ENCODE data around the gene SUN2. TPM values are rescaled to one million over a fixed set of nuclear protein-coding genes. Genes with fewer than 3 reads are reported as not detected.

The SUN2 gene
- total RNA-seq, 1 donor from 2014 or later: 51.6 TPM

DNA sequence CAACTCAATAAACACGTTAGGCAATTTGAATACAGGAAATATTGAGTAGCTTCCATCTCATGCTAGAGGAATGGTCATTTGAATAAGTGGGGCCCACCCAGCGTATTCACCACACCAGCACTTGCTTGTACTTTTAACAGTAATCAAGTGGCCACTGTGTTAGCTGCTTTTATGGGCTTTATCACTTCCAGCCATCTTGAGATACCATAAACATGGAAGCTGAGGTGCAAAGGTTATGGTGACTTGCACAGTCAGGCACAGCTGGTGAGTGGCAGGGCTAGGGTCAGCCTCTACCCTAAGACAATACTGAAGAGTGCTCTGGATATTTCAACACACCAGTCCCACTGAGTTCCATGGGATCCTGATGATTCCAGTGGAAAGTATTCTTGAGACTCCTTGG lies 61.7 kb downstream of the SUN2 start:
- TF ChIP-seq, protein P1, sequence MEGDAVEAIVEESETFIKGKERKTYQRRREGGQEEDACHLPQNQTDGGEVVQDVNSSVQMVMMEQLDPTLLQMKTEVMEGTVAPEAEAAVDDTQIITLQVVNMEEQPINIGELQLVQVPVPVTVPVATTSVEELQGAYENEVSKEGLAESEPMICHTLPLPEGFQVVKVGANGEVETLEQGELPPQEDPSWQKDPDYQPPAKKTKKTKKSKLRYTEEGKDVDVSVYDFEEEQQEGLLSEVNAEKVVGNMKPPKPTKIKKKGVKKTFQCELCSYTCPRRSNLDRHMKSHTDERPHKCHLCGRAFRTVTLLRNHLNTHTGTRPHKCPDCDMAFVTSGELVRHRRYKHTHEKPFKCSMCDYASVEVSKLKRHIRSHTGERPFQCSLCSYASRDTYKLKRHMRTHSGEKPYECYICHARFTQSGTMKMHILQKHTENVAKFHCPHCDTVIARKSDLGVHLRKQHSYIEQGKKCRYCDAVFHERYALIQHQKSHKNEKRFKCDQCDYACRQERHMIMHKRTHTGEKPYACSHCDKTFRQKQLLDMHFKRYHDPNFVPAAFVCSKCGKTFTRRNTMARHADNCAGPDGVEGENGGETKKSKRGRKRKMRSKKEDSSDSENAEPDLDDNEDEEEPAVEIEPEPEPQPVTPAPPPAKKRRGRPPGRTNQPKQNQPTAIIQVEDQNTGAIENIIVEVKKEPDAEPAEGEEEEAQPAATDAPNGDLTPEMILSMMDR (IDR thresholded peaks at IDR 0.05; ENCODE audit: insufficient read depth, low read length, severe bottlenecking): no peak
- H3K36me3 ChIP-seq (ENCODE audit: control insufficient read depth, insufficient read depth, low read length): peaks cover 10% of the 10 kb centered on the region
- DNase-seq (ENCODE audit: low read depth) (no peak), FAIRE-seq (no peak)
- no peak overlapping the region for H3K4me3 ChIP-seq (ENCODE audit: low read depth, low read length)
- no peaks in the 10 kb centered on the region for H3K27me3 ChIP-seq (ENCODE audit: control insufficient read depth, insufficient read depth, low read length)

DNA sequence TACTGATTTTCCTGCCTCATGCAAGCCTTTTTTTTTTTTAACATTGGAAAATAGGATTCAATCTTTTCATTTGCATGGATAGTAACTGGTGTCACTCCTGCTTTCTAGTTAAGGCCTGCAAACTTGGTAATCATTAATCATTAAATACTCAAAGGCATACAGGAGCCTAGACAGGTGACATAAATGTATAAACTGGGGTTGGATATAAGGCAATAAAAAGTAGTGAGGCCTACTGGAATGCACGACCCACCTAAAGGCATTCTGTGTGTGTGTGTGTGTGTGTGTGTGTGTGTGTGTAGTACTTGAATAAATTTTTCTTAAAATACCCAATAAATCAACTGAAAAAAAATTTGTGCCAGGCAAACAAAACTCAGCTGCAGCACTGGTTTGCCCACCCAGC lies 66.1 kb downstream of the SUN2 start:
- no peak overlapping the region for H3K4me3 ChIP-seq (ENCODE audit: low read depth, low read length)
- TF ChIP-seq, protein P1 (IDR thresholded peaks at IDR 0.05; ENCODE audit: insufficient read depth, low read length, severe bottlenecking): no peak
- H3K27me3 ChIP-seq (ENCODE audit: control insufficient read depth, insufficient read depth, low read length): no peaks in the 10 kb centered on the region
- peaks cover 37% of the 10 kb centered on the region for H3K36me3 ChIP-seq (ENCODE audit: control insufficient read depth, insufficient read depth, low read length)
- DNase-seq (ENCODE audit: low read depth) (no peak), FAIRE-seq (no peak)

- Histone ChIP-seq H3K4me3 (ENCODE audit: low read depth, low read length) (no peak overlapping the region), H3K27me3 (ENCODE audit: control insufficient read depth, insufficient read depth, low read length) (no peaks in the 10 kb centered on the region), H3K36me3 (ENCODE audit: control insufficient read depth, insufficient read depth, low read length) (peaks cover 35% of the 10 kb centered on the region)
- TF ChIP-seq, protein P1 (IDR thresholded peaks at IDR 0.05; ENCODE audit: insufficient read depth, low read length, severe bottlenecking): no peak
- FAIRE-seq (no peak), DNase-seq (ENCODE audit: low read depth) (no peak)
These were observed 70.0 kb downstream of the SUN2 start for GRCh38 chr22:38685761-38686160.

DNA sequence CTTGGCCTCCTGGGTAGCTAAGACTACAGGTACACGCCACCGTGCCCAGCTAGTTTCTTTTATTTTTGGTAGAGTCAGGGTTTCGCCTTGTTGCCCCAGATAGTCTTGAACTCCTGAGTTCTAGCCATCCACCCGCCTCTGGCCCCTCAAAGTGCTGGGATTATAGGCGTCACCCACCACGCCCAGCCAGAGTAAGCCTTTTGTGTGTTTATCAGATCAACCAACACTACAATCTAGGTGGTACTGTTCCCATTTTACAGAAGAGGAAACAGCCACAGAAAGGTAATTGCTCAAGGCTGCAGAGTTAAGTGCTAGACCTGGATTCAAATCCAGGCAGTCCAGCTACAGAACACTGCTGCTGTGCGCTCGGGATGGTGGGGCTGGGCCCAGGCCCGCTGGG lies 70.9 kb downstream of the SUN2 start:
- Histone ChIP-seq H3K4me3 (ENCODE audit: low read depth, low read length) (no peak overlapping the region), H3K27me3 (ENCODE audit: control insufficient read depth, insufficient read depth, low read length) (no peaks in the 10 kb centered on the region), H3K36me3 (ENCODE audit: control insufficient read depth, insufficient read depth, low read length) (peaks cover 35% of the 10 kb centered on the region)
- FAIRE-seq (no peak), DNase-seq (ENCODE audit: low read depth) (no peak)
- TF ChIP-seq, protein P1 (IDR thresholded peaks at IDR 0.05; ENCODE audit: insufficient read depth, low read length, severe bottlenecking): no peak

Other genes starting within 250 kb of the SUN2 start
- 498 and 521 TPM in 2 replicates for gene DDX17, start 249.7 kb downstream of the SUN2 start, total RNA-seq
- 1.1 and 3.7 TPM in 2 replicates for gene DMC1, start 185.8 kb downstream of the SUN2 start, total RNA-seq
- gene FAM227A, start 99.6 kb downstream of the SUN2 start, total RNA-seq: 0.26 and 0.38 TPM in 2 replicates
- 16.1 and 22.0 TPM in 2 replicates for gene CBY1, start 99.4 kb downstream of the SUN2 start, total RNA-seq
- gene TOMM22, start 74.0 kb downstream of the SUN2 start, total RNA-seq: 42.9 and 70.0 TPM in 2 replicates
- gene JOSD1, start 55.1 kb downstream of the SUN2 start, total RNA-seq: 123 and 147 TPM in 2 replicates
- 28.7 and 47.0 TPM in 2 replicates for gene GTPBP1, start 50.1 kb downstream of the SUN2 start, total RNA-seq
- gene DNAL4, start 38.1 kb upstream of the SUN2 start, total RNA-seq: 32.6 and 44.3 TPM in 2 replicates
- under 0.01 TPM in 2 replicates for gene NPTXR, start 88.0 kb upstream of the SUN2 start, total RNA-seq
- 6.8 and 8.4 TPM in 2 replicates for gene CBX6, start 116.2 kb upstream of the SUN2 start, total RNA-seq
- not detected in 2 replicates for gene APOBEC3A, start 201.6 kb upstream of the SUN2 start, total RNA-seq
- 0.26 TPM in 1 of 2 replicates, not detected in the other for gene APOBEC3B, start 226.3 kb upstream of the SUN2 start, total RNA-seq

All from bronchial epithelial cell (primary cell).